ACC112 (cell line): ENCODE results near the gene HPS1.
A peak's percentile ranks its signal among the peaks of the same experiment; 100 is the strongest.

ENCODE experiments used
- H2AFZ ChIP-seq: fragments of 200-600 bp; sonication (generic); one replicate; pipeline ENCODE4 v1.6.0; 2017; ENCODE audit warnings: antibody characterized with exemption, low read length; ENCODE audit not compliant: unreplicated experiment
- H3K27ac ChIP-seq: fragments of 200-600 bp; sonication (generic); 2 replicates; pipeline ENCODE4 v1.5.1; 2014; ENCODE audit warnings: low read depth, mild to moderate bottlenecking, antibody characterized with exemption, low read length, moderate library complexity
- H3K27me3 ChIP-seq: fragments of 200-600 bp; sonication (generic); 2 replicates; pipeline ENCODE4 v1.6.1; 2014; ENCODE audit warnings: mild to moderate bottlenecking, antibody characterized with exemption, low read length, moderate library complexity, mixed read lengths; ENCODE audit not compliant: insufficient read depth
- H3K36me3 ChIP-seq: fragments of 200-600 bp; sonication (generic); 2 replicates; pipeline ENCODE4 v1.6.1; 2016; ENCODE audit warnings: mild to moderate bottlenecking, antibody characterized with exemption, low read length, moderate library complexity, mixed read lengths; ENCODE audit not compliant: insufficient read depth
- H3K4me1 ChIP-seq: fragments of 200-600 bp; sonication (generic); one replicate; pipeline ENCODE4 v1.6.1; 2016; ENCODE audit warnings: low read length, mixed read lengths; ENCODE audit not compliant: insufficient read depth, unreplicated experiment, control insufficient read depth
- H3K4me3 ChIP-seq: fragments of 200-600 bp; sonication (generic); 2 replicates; pipeline ENCODE4 v1.5.1; 2014; ENCODE audit warnings: mild to moderate bottlenecking, low read depth, low read length
- H3K79me2 ChIP-seq: fragments of 200-600 bp; sonication (generic); one replicate; pipeline ENCODE4 v1.6.0; 2016; ENCODE audit warnings: low read length; ENCODE audit not compliant: control insufficient read depth, unreplicated experiment, insufficient read depth

Gene HPS1

GRCh38 chr10:98446661-98447221 is at the start of gene HPS1:
Gene HPS1 (minus strand): TSS chr10:98446935. CDS start chr10:98443240, 3,695 bp downstream.
- peak within 1 kb of the TSS; percentile 97 for H3K4me3 ChIP-seq
- peak within 1 kb of the TSS; percentile 81 for H2AFZ ChIP-seq
- peaks cover 15% of the 10 kb centered on the region for H3K79me2 ChIP-seq
- peaks cover 6% of the 10 kb centered on the region; the same call in 1 of the 2 replicates for H3K36me3 ChIP-seq
- no peaks in the 10 kb centered on the region; the same call in 1 of the 2 replicates for H3K27me3 ChIP-seq
- H3K27ac ChIP-seq = peak within 1 kb of the TSS; percentile 66
- H3K4me1 ChIP-seq = peaks cover 12% of the 10 kb centered on the region

GRCh38 chr10:98492763-98493162 is 46.0 kb upstream of the HPS1 start:
- no peaks in the 10 kb centered on the region for H3K79me2 ChIP-seq
- H3K27ac ChIP-seq = no peak overlapping the region
- no peaks in the 10 kb centered on the region for H3K4me1 ChIP-seq
- H2AFZ ChIP-seq = no peak overlapping the region
- H3K27me3 ChIP-seq = peaks cover 12% of the 10 kb centered on the region
- H3K36me3 ChIP-seq = no peaks in the 10 kb centered on the region
- H3K4me3 ChIP-seq = no peak overlapping the region

GRCh38 chr10:98489561-98490481 is 43.1 kb upstream of the HPS1 start:
- Histone ChIP-seq H3K4me1 (no peaks in the 10 kb centered on the region), H2AFZ (no peak overlapping the region), H3K27me3 (peaks cover 7% of the 10 kb centered on the region), H3K27ac (no peak overlapping the region), H3K4me3 (no peak overlapping the region), H3K79me2 (no peaks in the 10 kb centered on the region), H3K36me3 (no peaks in the 10 kb centered on the region)

GRCh38 chr10:98488669-98489430 is 42.1 kb upstream of the HPS1 start:
- no peak overlapping the region for H2AFZ ChIP-seq
- H3K79me2 ChIP-seq = no peaks in the 10 kb centered on the region

GRCh38 chr10:98487649-98488048 is 40.9 kb upstream of the HPS1 start:
- Histone ChIP-seq H3K36me3 (no peaks in the 10 kb centered on the region), H3K4me3 (no peak overlapping the region), H3K27me3 (peaks cover 4% of the 10 kb centered on the region), H3K79me2 (no peaks in the 10 kb centered on the region), H3K4me1 (no peaks in the 10 kb centered on the region), H2AFZ (no peak overlapping the region), H3K27ac (no peak overlapping the region)

More at GRCh38 chr10:98488669-98489430, 42.1 kb upstream of the HPS1 start:
- no peak overlapping the region for H3K27ac ChIP-seq
- H3K4me1 ChIP-seq = no peaks in the 10 kb centered on the region
- H3K27me3 ChIP-seq = peaks cover 7% of the 10 kb centered on the region
- no peak overlapping the region for H3K4me3 ChIP-seq
- H3K36me3 ChIP-seq = no peaks in the 10 kb centered on the region

GRCh38 chr10:98486421-98486820 is 39.7 kb upstream of the HPS1 start:
- Histone ChIP-seq H3K27ac (no peak overlapping the region), H3K4me1 (no peaks in the 10 kb centered on the region), H2AFZ (no peak overlapping the region), H3K27me3 (peaks cover 4% of the 10 kb centered on the region; the same call in 1 of the 2 replicates), H3K4me3 (no peak overlapping the region), H3K36me3 (no peaks in the 10 kb centered on the region), H3K79me2 (no peaks in the 10 kb centered on the region)

- Histone ChIP-seq H3K36me3 (no peaks in the 10 kb centered on the region), H3K4me1 (no peaks in the 10 kb centered on the region), H3K4me3 (no peak overlapping the region), H3K27ac (no peak overlapping the region), H3K79me2 (no peaks in the 10 kb centered on the region), H3K27me3 (peaks cover 7% of the 10 kb centered on the region; the same call in 1 of the 2 replicates), H2AFZ (no peak overlapping the region)
Measured at GRCh38 chr10:98485959-98486358, 39.2 kb upstream of the HPS1 start.

- no peaks in the 10 kb centered on the region for H3K79me2 ChIP-seq
Measured at GRCh38 chr10:98483658-98484057, 36.9 kb upstream of the HPS1 start.

GRCh38 chr10:98482096-98482495 is 35.4 kb upstream of the HPS1 start:
- H3K27ac ChIP-seq = no peak overlapping the region
- peaks cover 16% of the 10 kb centered on the region; the same call in 1 of the 2 replicates for H3K27me3 ChIP-seq
- H3K4me1 ChIP-seq = no peaks in the 10 kb centered on the region
- H3K36me3 ChIP-seq = no peaks in the 10 kb centered on the region
- no peak overlapping the region for H3K4me3 ChIP-seq
- H3K79me2 ChIP-seq = no peaks in the 10 kb centered on the region
- no peak overlapping the region for H2AFZ ChIP-seq

More at GRCh38 chr10:98483658-98484057, 36.9 kb upstream of the HPS1 start:
- no peak overlapping the region for H3K4me3 ChIP-seq
- H3K27me3 ChIP-seq = peaks cover 11% of the 10 kb centered on the region; the same call in 1 of the 2 replicates
- H2AFZ ChIP-seq = no peak overlapping the region
- no peaks in the 10 kb centered on the region for H3K4me1 ChIP-seq
- no peaks in the 10 kb centered on the region for H3K36me3 ChIP-seq
- H3K27ac ChIP-seq = no peak overlapping the region

GRCh38 chr10:98481404-98481945 is 34.7 kb upstream of the HPS1 start:
- Histone ChIP-seq H3K27me3 (peaks cover 16% of the 10 kb centered on the region; the same call in 1 of the 2 replicates), H3K36me3 (no peaks in the 10 kb centered on the region), H2AFZ (no peak overlapping the region), H3K27ac (no peak overlapping the region), H3K79me2 (no peaks in the 10 kb centered on the region), H3K4me1 (no peaks in the 10 kb centered on the region), H3K4me3 (no peak overlapping the region)
